Measurements from ENCODE around the gene TCF7. TPM values are rescaled to one million over a fixed set of nuclear protein-coding genes. Genes with fewer than 3 reads are reported as not detected.

Gene TCF7
- total RNA-seq, 1 donor from 2014 or later: 1.3 TPM

GRCh38 chr5:134174841-134175839 lies 60.7 kb downstream of the TCF7 start:
- no peak for DNase-seq (ENCODE audit: extremely low read depth, low read depth, low spot score)

DNA sequence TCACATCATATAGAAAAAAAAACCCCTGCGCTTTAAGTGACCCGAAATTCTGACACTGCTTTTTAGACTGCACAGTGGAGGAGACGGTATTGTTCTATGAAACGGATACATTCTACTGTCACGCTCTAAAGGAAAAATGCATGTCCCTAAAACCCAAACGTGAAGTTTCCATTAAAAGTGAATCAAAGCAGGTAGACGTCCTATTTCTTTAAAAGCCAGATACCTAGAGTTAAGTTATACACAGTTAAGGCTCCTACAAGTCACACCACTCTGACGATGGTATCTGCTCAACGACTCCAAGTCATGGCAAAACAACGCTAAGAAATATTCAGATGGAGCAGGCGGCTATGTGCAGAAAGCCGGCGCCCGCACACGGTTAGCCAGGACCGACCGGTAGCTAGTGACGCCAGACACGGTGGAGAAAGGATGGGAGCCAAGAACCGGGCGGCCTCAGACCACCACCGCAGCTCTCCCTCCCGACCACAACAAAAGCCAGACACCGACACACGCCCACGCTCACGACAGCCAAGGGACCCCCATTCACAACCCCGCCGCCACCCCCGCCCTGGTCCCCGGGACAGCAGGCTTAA lies 61.5 kb downstream of the TCF7 start:
- DNase-seq (ENCODE audit: extremely low read depth, low read depth, low spot score): no peak

- DNase-seq (ENCODE audit: extremely low read depth, low read depth, low spot score): no peak
Measured at GRCh38 chr5:134176511-134177368, 62.3 kb downstream of the TCF7 start, which contains the start of gene SKP1. SKP1 (minus strand) TSS chr5:134176950; CDS start chr5:134174022, 2,928 bp downstream.

- no peak for DNase-seq (ENCODE audit: extremely low read depth, low read depth, low spot score)
Measured at GRCh38 chr5:134177369-134178095, 63.1 kb downstream of the TCF7 start.

DNA sequence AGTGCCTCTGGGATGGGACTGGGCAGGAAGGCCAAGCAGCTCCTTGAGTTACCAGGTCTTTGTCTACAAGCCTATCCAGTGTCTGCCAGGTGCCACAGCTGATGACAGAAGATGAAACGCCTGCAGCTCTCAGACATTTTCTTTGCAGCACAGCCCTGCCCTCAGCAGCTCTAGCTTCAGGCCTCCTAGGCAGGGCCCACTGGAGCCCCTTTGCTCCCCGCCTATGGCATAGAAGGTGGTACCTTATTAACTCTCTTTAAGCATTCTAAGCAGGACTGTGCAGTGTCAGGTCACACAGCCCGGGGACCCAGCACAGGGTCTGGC lies 63.6 kb downstream of the TCF7 start:
- DNase-seq (ENCODE audit: extremely low read depth, low read depth, low spot score): no peak

GRCh38 chr5:134183481-134183880 lies 69.0 kb downstream of the TCF7 start:
- DNase-seq (ENCODE audit: extremely low read depth, low read depth, low spot score): no peak

DNA sequence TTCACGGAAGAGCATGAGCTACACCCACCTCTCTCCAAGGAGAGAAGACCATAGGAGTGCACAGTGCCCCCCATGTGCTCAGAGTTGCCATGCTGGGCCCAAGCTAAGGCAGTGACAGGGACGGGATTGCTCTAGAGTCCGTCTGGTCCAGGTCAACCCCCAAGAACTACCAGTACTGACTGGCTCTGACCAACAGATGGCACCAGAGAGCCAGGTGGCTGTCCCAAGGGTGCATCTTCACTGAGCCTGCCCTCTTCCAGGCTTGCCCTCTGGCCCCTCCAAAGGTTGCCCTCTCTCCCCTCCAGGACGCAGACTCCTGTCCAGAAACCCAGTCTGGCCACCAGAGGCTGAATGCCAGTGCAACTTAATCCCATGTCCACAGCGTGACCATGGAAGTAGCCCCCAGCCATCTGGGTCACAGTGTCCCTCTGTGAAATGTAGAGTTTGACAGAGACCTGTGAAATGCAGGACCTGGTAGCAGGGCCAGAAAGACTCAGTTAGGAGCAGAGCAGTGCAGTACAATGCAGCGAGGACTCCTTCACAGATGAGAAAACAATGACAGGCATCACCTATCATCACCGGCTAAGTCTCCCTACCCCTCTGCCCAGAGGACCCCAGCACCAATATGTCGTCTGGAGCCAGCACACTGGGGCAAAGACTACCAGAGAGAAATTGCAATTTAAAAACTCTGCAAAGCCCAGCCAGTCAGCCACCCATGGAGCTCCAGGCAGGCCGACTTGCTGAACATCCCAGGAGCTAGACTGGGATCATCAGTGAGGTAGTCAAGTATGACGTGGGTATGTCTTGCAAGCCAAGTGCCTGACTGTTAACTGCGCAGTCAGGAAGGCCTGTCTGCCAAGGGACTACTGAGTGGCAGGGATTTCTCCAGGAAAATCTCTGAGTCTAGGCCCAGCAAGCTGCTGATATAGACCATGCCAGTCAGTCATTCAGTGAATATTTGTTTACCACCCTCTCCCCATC lies 70.0 kb downstream of the TCF7 start:
- DNase-seq (ENCODE audit: extremely low read depth, low read depth, low spot score): no peak

DNA sequence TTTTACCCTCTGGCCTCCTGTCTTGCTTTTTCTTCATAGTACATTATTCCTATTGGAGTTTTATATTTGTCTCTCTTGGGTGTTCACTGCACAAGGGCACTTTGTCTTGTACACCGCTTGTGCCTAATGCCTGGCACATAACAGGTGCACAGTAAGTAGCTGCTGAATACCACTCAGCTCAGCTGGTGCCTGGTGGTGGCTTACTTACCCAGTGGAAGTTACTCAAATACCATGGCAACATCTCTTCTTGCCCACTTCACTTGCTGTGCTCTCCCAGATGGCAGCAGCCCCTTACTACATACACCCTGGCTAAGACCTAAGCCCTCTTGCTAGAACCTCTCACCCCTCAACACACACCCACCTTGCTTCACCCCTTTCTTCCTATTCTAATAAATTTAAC lies 73.6 kb downstream of the TCF7 start:
- DNase-seq (ENCODE audit: extremely low read depth, low read depth, low spot score): no peak

DNA sequence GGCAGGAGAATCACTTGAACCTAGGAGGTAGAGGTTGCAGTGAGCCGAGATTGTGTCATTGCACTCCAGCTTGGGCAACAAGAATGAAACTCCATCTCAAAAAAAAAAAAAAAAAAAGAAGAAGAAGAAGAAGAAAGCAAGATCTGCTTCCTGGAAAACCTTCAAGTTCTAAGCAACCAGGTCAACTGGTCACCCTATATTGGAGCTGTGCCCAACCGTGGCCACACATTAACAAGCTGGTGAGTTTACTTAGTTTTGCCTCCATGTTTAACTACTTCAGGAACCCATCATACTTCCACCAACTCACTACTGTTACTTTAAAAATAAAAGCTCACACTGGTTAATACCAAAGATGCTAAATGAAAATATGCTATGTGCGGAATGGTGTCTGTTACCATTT lies 74.5 kb downstream of the TCF7 start:
- DNase-seq (ENCODE audit: extremely low read depth, low read depth, low spot score): no peak

DNA sequence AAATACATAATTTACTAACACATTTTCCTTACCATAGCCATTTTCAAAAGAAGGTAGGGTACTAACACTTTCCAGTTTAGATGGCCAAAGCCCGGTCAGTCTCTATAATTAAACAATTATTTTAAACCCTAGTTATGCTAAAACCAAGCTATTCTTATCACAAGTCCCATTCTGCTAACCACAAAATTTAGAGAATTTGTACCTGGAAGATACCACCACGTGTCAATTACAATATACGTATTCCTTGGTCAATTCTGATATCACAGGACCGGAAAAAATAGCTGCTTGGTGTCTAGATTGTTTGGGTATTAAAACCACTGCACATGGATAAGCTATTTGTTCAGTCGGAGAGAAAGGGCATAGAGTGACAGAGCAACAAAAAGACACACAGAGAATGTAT lies 81.2 kb downstream of the TCF7 start:
- DNase-seq (ENCODE audit: extremely low read depth, low read depth, low spot score): no peak

Other genes starting within 250 kb of the TCF7 start
- 50.1 and 54.4 TPM in 2 replicates for gene C5orf15, start 146.1 kb upstream of the TCF7 start, total RNA-seq
- gene VDAC1, start 109.7 kb upstream of the TCF7 start, total RNA-seq: 227 and 243 TPM in 2 replicates
- gene SKP1, start 62.3 kb downstream of the TCF7 start, total RNA-seq: 219 and 285 TPM in 2 replicates
- gene PPP2CA, start 111.4 kb downstream of the TCF7 start, total RNA-seq: 133 and 164 TPM in 2 replicates

Measured in glomerular endothelial cell (primary cell).